ENCODE data around the gene AFDN.

GRCh38 chr6:167965592-167966539, 139.2 kb downstream of the AFDN start:
- TF ChIP-seq EZH2 (IDR thresholded peaks at IDR 0.05; ENCODE audit: low read depth) (no peak), CTCF (conservative IDR thresholded peaks at IDR 0.05) (no peak)

All from PC-9 (cell line).